ENCODE measurements around the gene TAF15. TPM values are rescaled to one million over a fixed set of nuclear protein-coding genes. Genes with fewer than 3 reads are reported as not detected.

Gene TAF15
- total RNA-seq, 2 experiments from 2014 or later = 333 to 366 TPM

DNA sequence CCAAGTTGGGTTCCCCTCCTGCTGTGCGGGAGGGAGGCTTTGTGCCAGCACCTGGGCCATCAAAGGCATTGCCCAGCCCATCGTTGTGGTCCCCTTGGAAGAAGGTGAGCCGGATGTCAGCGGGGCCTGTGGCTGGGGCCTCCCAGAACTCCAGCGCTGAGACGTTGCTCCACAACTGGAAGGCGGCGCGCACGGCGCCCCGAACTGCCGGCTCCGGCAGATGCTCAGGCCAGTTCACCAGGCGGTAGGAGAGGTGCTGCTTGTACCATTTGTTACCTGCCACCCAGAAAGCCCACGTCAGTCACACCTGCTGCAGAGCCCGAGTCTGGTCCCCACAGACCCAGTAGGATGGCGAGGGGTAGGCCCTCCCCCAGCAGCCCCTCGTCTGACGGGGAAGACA lies 36.2 kb upstream of the TAF15 start:
- DNase-seq (no peak), ATAC-seq (no peak)
- no peaks in the 10 kb centered on the region for H3K36me3 Mint-ChIP-seq
- no peaks in the 10 kb centered on the region for H3K9me3 Mint-ChIP-seq (ENCODE audit: low read depth)
- H3K4me3 Mint-ChIP-seq = no peak overlapping the region
- H3K4me1 Mint-ChIP-seq = no peaks in the 10 kb centered on the region
- CTCF ChIA-PET = interaction anchor here (1.8 kb wide), 1 partner anchor 9 kb away, joined by 6 read pairs; no protein-coding TSS in a partner anchor
- no peak overlapping the region for H3K27ac Mint-ChIP-seq
- H3K27me3 Mint-ChIP-seq = peaks cover 45% of the 10 kb centered on the region

- Mint-ChIP-seq H3K4me3 (no peak overlapping the region), H3K9me3 (ENCODE audit: low read depth) (no peaks in the 10 kb centered on the region), H3K27ac (no peak overlapping the region), H3K27me3 (peaks cover 49% of the 10 kb centered on the region), H3K36me3 (no peaks in the 10 kb centered on the region), H3K4me1 (no peaks in the 10 kb centered on the region)
- DNase-seq = no peak
- CTCF ChIA-PET = interaction anchor here (1.8 kb wide), 1 partner anchor 10 kb away, joined by 6 read pairs; no protein-coding TSS in a partner anchor
- ATAC-seq = no peak
These were observed 35.4 kb upstream of the TAF15 start for GRCh38 chr17:35773679-35774425.

GRCh38 chr17:35774499-35774898 lies 34.8 kb upstream of the TAF15 start:
- H3K9me3 Mint-ChIP-seq (ENCODE audit: low read depth) = no peaks in the 10 kb centered on the region
- H3K27ac Mint-ChIP-seq = no peak overlapping the region
- H3K4me3 Mint-ChIP-seq = no peak overlapping the region
- H3K4me1 Mint-ChIP-seq = no peaks in the 10 kb centered on the region
- no peak for ATAC-seq
- H3K27me3 Mint-ChIP-seq = peaks cover 54% of the 10 kb centered on the region
- CTCF ChIA-PET = interaction anchor here (1.2 to 1.8 kb wide), 2 partner anchors 11 kb away, joined by 6 to 8 read pairs; no protein-coding TSS in a partner anchor
- DNase-seq = no peak
- H3K36me3 Mint-ChIP-seq = no peaks in the 10 kb centered on the region

DNA sequence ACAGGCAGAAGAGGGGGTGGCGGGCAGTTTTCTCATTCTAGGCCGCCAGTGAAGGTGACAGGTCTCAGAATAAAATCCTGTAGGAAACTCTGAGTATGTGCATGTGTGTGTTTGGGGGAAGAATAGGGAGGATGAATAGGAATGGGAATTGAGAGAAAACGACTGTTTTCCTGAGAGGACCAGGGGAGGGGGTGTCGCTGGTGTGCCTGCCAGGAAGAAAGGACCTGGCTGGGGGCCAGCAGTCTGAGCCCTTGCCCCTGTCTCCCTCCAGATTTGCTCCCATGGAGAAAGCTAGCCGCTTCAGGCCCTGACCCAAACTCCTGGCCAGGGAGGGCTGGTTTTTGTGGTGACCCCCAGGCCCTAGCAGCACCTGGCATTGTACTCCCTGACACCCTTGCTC lies 34.2 kb upstream of the TAF15 start:
- H3K27me3 Mint-ChIP-seq = peaks cover 57% of the 10 kb centered on the region

GRCh38 chr17:35775583-35775982 lies 33.7 kb upstream of the TAF15 start:
- Mint-ChIP-seq H3K4me1 (no peaks in the 10 kb centered on the region), H3K27ac (no peak overlapping the region), H3K9me3 (ENCODE audit: low read depth) (no peaks in the 10 kb centered on the region), H3K4me3 (no peak overlapping the region), H3K27me3 (peaks cover 57% of the 10 kb centered on the region), H3K36me3 (no peaks in the 10 kb centered on the region)
- CTCF ChIA-PET = interaction anchor here (1.2 kb wide), 2 partner anchors 12 to 33 kb away, joined by 4 to 8 read pairs; partner anchors contain the start of gene TAF15
- DNase-seq (no peak), ATAC-seq (no peak)

More for the DNA sequence above, 34.2 kb upstream of the TAF15 start:
- Mint-ChIP-seq H3K27ac (no peak overlapping the region), H3K4me1 (no peaks in the 10 kb centered on the region), H3K36me3 (no peaks in the 10 kb centered on the region), H3K9me3 (ENCODE audit: low read depth) (no peaks in the 10 kb centered on the region), H3K4me3 (no peak overlapping the region)
- ATAC-seq (no peak), DNase-seq (no peak)
- CTCF ChIA-PET = interaction anchor here (1.2 kb wide), 2 partner anchors 11 to 33 kb away, joined by 4 to 8 read pairs; partner anchors contain the start of gene TAF15

DNA sequence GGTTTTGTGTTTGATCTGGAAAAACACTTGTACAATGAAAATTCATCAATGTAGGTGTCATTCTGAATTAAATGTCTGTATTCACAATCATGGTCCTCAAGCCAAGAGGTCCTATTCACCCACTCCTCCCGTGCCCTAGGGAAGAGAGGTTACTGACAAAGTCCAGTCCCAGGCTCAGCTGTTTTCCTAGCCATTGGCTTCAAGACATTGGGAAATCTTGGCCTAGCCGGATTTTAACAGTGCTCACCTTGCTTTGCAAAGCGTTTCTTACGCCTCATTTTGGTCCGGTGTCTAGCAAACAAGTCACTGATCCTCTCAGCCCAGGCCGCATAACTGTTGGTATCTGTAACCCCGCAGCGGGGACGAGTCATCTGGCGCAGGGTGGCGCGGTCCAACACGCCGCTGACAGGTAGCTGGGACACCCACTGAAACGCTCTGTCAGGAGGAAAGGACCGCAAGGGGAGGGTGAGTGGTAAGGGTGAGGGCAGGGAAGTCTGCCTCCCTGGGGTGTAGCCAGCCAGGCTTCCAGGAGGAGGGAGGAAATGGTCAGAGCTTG lies 30.6 kb upstream of the TAF15 start:
- no peaks in the 10 kb centered on the region for H3K36me3 Mint-ChIP-seq
- H3K9me3 Mint-ChIP-seq (ENCODE audit: low read depth) = no peaks in the 10 kb centered on the region
- DNase-seq = no peak
- CTCF ChIA-PET = interaction anchor here (0.9 to 5.1 kb wide), 4 partner anchors 12 to 230 kb away, joined by 3 to 36 read pairs (median 4); no protein-coding TSS in a partner anchor
- H3K4me1 Mint-ChIP-seq = no peaks in the 10 kb centered on the region
- no peak overlapping the region for H3K27ac Mint-ChIP-seq
- H3K27me3 Mint-ChIP-seq = peaks cover 63% of the 10 kb centered on the region
- ATAC-seq = no peak
- H3K4me3 Mint-ChIP-seq = no peak overlapping the region

DNA sequence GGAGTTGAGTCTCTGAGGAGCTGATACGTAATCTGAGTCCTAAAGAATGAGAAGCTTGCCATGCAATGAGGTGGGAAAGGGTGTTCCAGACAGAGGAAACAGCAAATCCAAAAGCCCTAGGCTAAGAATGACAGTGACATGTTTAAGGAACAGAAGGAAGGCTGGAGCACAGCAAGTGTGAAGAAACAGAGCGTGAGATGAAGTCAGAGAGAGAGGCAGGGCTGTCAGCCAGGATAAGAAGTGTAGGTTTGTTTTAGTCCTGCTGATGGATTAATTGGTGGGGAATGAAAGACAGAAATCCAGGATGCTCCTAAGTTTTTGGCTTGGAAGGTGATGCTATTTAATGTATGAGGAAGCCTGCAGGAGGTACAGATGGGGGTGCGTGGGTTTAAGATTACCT lies 28.3 kb upstream of the TAF15 start:
- CTCF ChIA-PET = interaction anchor here (2.0 to 5.1 kb wide), 3 partner anchors 10 to 16 kb away, joined by 5 to 36 read pairs (median 15); partner anchors contain the start of gene MMP28
- H3K4me3 Mint-ChIP-seq = no peak overlapping the region
- no peaks in the 10 kb centered on the region for H3K4me1 Mint-ChIP-seq
- no peaks in the 10 kb centered on the region for H3K36me3 Mint-ChIP-seq
- DNase-seq = no peak
- ATAC-seq = no peak
- no peak overlapping the region for H3K27ac Mint-ChIP-seq
- H3K9me3 Mint-ChIP-seq (ENCODE audit: low read depth) = no peaks in the 10 kb centered on the region
- peaks cover 53% of the 10 kb centered on the region for H3K27me3 Mint-ChIP-seq

GRCh38 chr17:35784895-35785294 lies 24.4 kb upstream of the TAF15 start:
- Mint-ChIP-seq H3K9me3 (ENCODE audit: low read depth) (no peaks in the 10 kb centered on the region), H3K27me3 (peaks cover 47% of the 10 kb centered on the region), H3K4me3 (no peak overlapping the region), H3K27ac (no peak overlapping the region), H3K36me3 (no peaks in the 10 kb centered on the region), H3K4me1 (no peaks in the 10 kb centered on the region)
- no peak for ATAC-seq
- CTCF ChIA-PET = interaction anchor here (1.3 to 6.7 kb wide), 2 partner anchors 18 to 21 kb away, joined by 4 to 31 read pairs; no protein-coding TSS in a partner anchor
- no peak for DNase-seq

DNA sequence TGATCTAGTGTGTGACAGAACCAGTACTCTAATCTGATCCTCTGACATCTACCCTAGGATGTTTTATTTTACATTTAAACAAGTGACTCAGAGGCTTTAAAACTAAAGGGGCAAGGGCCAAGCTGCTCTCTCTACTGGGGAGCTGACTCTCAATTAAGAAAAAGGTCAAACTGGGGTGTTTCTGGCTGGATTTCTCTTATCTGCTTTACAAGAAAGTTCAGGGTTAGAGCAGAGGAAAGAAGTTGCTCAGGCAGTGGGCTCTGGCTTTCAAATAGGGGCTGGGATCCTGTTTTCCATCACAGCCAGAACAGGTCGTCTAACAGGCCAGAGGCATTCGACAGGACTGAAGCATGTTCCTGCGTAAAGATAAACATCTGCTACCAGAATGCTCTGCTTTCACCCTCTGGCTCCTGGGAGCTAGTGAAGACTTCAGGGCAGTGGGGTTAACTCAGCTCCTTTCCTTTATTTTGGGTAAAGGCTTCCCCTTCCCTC lies 22.3 kb upstream of the TAF15 start:
- no peak overlapping the region for H3K27ac Mint-ChIP-seq
- H3K36me3 Mint-ChIP-seq = no peaks in the 10 kb centered on the region
- H3K4me1 Mint-ChIP-seq = no peaks in the 10 kb centered on the region
- ATAC-seq = no peak
- H3K27me3 Mint-ChIP-seq = peaks cover 40% of the 10 kb centered on the region
- H3K9me3 Mint-ChIP-seq (ENCODE audit: low read depth) = no peaks in the 10 kb centered on the region
- H3K4me3 Mint-ChIP-seq = no peak overlapping the region
- CTCF ChIA-PET = interaction anchor here (1.6 to 6.7 kb wide), 2 partner anchors 8 to 23 kb away, joined by 4 to 31 read pairs; partner anchors contain the start of gene MMP28
- no peak for DNase-seq

DNA sequence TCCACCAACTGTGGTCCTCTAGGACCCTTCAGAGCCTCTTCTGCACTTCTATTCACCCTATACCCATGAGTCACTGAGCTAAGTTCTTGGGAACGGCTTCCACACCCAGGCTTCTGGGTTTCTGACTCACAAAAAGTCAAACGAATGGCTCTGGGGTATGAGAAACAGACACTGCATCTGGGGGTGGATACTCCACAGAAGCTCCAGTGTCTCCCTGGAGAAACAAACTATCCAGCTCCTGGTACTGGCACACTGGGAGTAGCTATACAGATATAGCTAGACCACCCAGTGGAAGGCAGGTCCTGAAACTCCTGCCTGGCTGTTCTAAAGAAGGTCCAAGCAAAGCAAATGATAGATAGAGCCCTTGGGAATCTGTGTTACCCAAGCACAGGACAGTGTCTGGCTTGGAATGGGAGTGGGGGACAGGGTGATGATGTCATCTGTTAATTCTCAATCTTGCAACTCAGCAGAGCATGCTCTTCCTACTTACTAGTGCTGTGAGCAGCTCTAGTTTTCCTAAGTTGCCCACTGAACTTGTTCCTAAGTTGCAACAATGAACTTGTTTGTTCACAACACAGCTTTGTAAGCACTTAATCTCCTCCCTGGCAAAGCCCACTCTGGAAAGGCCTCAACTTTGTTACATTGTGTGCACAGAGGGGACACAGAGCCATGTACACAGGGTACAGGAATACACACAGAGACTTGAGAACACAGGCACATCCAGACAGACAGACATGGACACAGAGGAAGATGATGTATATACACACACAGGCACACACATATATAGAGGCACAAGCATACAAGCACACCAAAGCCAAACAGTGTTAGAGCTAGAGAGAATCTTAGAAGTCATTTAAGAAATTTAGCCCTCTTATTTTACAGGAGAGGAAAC lies 20.6 kb upstream of the TAF15 start:
- Mint-ChIP-seq H3K9me3 (ENCODE audit: low read depth) (no peaks in the 10 kb centered on the region), H3K4me1 (no peaks in the 10 kb centered on the region), H3K27ac (no peak overlapping the region), H3K27me3 (peaks cover 46% of the 10 kb centered on the region), H3K36me3 (no peaks in the 10 kb centered on the region), H3K4me3 (no peak overlapping the region)
- ATAC-seq (no peak), DNase-seq (no peak)
- CTCF ChIA-PET = interaction anchor here (0.8 to 6.7 kb wide), 6 partner anchors 12 to 233 kb away, joined by 3 to 31 read pairs (median 4); partner anchors contain the start of gene TAF15

DNA sequence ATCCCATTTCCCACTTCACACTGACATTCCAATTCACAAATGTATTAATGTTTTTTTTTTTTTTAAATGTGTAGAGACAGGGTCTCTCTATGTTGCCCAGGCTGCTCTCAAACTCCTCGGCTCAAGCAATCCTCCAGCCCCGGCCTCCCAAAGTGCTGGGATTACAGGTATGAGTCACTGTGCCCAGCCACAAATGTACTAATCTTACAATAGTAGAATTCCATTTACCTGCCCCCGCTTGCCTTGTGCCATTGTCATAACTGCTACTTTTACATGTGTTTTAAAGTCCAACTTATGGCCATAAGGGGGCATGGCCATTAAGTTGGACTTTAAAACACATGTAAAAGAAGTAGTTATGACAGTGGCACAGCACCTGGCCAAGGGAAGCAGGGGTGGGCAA lies 18.4 kb upstream of the TAF15 start:
- no peak for ATAC-seq
- Mint-ChIP-seq H3K36me3 (no peaks in the 10 kb centered on the region), H3K4me3 (no peak overlapping the region), H3K9me3 (ENCODE audit: low read depth) (no peaks in the 10 kb centered on the region), H3K27me3 (peaks cover 63% of the 10 kb centered on the region), H3K27ac (no peak overlapping the region), H3K4me1 (peaks cover 10% of the 10 kb centered on the region)
- DNase-seq = no peak
- CTCF ChIA-PET = interaction anchor here (1.0 to 11.7 kb wide), 2 partner anchors 13 to 28 kb away, joined by 4 to 106 read pairs; partner anchors contain the start of gene C17orf50

DNA sequence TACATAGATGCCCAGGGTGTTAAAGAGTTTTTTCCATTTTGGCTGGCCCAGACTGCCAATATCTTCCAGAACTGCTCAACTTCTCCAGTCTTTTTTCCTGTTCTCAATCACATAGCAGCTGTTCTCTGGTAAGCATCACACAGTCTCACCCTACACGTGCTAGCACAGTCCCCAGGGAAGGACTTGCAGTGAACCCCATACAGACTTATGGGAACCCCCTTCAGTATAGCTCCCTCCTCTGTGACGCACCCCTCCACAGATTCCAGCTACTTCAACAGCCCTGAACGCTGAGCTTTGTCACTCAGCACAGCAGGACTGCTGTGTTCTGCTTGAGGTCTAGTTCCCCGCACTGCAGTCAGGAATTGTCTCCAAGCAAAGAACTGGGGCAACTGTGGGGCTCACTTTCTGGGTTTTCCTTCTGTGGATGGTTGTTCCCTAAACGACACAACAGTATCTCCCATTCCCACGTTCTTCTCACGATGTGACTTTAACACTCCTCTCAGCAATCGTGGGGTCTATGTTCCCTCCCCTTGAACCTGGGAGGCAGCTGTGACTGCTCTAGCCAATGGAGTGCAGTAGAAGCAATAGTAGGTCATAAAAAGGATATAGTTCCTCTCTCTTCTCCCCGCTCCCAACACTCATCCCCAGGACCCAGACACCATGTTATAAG lies 17.5 kb upstream of the TAF15 start:
- Mint-ChIP-seq H3K27me3 (peaks cover 67% of the 10 kb centered on the region), H3K4me3 (no peak overlapping the region), H3K27ac (no peak overlapping the region), H3K9me3 (ENCODE audit: low read depth) (no peaks in the 10 kb centered on the region), H3K36me3 (no peaks in the 10 kb centered on the region), H3K4me1 (peaks cover 15% of the 10 kb centered on the region)
- DNase-seq (no peak), ATAC-seq (no peak)
- CTCF ChIA-PET = interaction anchor here (1.0 to 11.7 kb wide), 3 partner anchors 14 to 29 kb away, joined by 4 to 106 read pairs (median 5); partner anchors contain the start of genes C17orf50 and TAF15

All from activated CD8-positive, alpha-beta memory T cell treated with anti-CD3 and anti-CD28 coated beads, Interleukin-2, amount 10 ng/mL, durations not matched to agents 7 days and 5 days (primary cell).